Keratinocyte (primary cell): ENCODE measurements around the gene PIGH.

ENCODE experiments used
- CTCF ChIP-seq, 3 experiments: IDR thresholded peaks in 1 of 3; conservative IDR thresholded peaks in 1 of 3; optimal IDR thresholded peaks in 1 of 3; 2 replicates in 2 of 3; 3 replicates in 1 of 3; pipeline versions ENCODE3 to v1.5.1; 2011; ENCODE audit warnings: low read length in 3 of 3, mild to moderate bottlenecking in 3 of 3, moderate library complexity in 2 of 3, control low read depth in 1 of 3, inconsistent platforms in 1 of 3; ENCODE audit not compliant: insufficient read depth in 2 of 3; ENCODE audit errors: extremely low read depth in 1 of 3
- EZH2 ChIP-seq: IDR thresholded peaks from one replicate; pipeline ENCODE4 v1.6.1; 2012; ENCODE audit warnings: inconsistent platforms, mild to moderate bottlenecking, low read length, moderate library complexity

GRCh38 chr14:67557118-67557517 is 43.0 kb downstream of the PIGH start:
- TF ChIP-seq CTCF (optimal IDR thresholded peaks at IDR 0.05 in 1 of 3, IDR thresholded peaks at IDR 0.05 in 1 of 3, conservative IDR thresholded peaks at IDR 0.05 in 1 of 3; ENCODE audit: extremely low read depth in 1 of 3, insufficient read depth in 2 of 3, low read length in 3 of 3) (no peak), EZH2 (no peak)
